Measurements from ENCODE around the gene DENND4B. TPM values are rescaled to one million over a fixed set of nuclear protein-coding genes. Genes with fewer than 3 reads are reported as not detected.

The DENND4B gene
- total and polyA plus RNA-seq, 7 donors, result 23.1 to 75.4 (median 47.1) TPM

DNA sequence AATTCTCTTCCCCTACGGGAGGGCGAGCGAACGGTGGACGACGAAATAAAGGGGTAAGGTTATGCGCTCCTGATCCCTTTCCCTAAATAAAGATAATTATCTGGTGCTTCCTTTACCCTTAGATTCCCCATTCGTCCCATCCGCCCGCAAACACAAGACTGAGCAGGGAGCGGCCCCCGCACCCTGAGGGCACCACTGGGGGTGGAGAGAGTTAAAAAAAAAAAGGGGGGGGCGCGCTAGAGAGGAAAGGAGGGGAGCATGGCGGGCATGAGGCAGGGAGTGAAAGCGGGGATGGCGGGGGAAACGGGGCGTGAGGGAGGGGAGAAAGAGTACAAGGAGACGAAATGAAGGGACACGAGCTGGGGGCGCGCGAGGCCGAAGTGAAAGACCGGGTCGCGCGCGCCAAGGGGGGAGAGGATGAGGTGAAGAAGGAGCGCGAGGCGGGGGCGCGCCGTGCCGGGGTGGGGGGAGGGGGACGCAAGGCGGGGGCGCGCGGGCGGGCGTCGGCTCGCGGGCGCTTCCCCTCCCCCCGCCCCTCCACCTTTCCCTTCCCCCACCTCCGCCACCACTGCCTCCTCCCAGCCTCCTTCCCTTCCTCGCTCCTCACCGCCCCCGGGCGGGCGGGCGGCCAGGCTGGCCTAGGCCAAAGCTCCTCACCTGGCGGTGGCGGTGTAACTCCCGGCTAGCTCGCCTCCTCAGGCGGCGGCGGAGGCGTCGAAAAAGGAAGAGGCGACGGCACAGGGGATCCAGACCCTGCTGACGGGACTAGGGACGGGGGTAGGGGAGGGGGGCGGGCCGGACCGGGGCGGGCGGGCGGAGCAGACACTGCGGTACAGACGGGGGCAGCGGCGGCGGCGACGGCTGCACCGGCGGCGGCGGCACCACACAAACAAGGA, 24.2 kb downstream of the DENND4B start:
- ATAC-seq (peak; percentile 40 to 50 (median 46)), DNase-seq (peak; percentile 56 to 72)
- TF ChIP-seq, protein P1, sequence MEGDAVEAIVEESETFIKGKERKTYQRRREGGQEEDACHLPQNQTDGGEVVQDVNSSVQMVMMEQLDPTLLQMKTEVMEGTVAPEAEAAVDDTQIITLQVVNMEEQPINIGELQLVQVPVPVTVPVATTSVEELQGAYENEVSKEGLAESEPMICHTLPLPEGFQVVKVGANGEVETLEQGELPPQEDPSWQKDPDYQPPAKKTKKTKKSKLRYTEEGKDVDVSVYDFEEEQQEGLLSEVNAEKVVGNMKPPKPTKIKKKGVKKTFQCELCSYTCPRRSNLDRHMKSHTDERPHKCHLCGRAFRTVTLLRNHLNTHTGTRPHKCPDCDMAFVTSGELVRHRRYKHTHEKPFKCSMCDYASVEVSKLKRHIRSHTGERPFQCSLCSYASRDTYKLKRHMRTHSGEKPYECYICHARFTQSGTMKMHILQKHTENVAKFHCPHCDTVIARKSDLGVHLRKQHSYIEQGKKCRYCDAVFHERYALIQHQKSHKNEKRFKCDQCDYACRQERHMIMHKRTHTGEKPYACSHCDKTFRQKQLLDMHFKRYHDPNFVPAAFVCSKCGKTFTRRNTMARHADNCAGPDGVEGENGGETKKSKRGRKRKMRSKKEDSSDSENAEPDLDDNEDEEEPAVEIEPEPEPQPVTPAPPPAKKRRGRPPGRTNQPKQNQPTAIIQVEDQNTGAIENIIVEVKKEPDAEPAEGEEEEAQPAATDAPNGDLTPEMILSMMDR (IDR thresholded peaks at IDR 0.05), result no peak
- WGBS, 3 donors, result 1% methylated on average over 33 to 85 of the region's 86 CpGs
- peaks cover 35% of the 10 kb centered on the region for H3K4me1 ChIP-seq
- intact Hi-C loops (cut with DNase I), result loop anchor here (5.0 kb wide), 3 partner anchors 40 to 125 kb away; no protein-coding TSS in a partner anchor
- no peaks in the 10 kb centered on the region for H3K9me3 ChIP-seq
- H3K4me3 ChIP-seq, result peak overlapping the region; percentile 72
- H3K27ac ChIP-seq, result peak overlapping the region; percentile 92
- H3K27me3 ChIP-seq (ENCODE audit: insufficient read depth in 3 of 3, low read length in 2 of 3), result no peaks in the 10 kb centered on the region
- H3K36me3 ChIP-seq (ENCODE audit: insufficient read depth in 1 of 2, low read depth in 1 of 2), result no peaks in the 10 kb centered on the region

DNA sequence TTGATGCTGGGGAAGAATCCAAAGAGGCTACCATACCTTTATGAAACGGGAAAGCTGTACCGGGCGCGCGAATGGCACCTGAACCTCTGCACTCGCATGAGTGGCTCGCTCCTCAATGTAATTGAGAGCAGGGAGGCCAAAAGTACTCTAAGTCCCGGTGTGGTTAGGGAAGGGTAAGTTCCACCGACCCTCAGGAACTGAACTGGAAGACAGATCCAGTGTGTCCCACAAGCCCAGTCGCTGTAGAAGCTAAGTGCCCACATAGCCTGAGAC, 24.8 kb downstream of the DENND4B start:
- Histone ChIP-seq H3K27me3 (ENCODE audit: insufficient read depth in 3 of 3, low read length in 2 of 3) (no peaks in the 10 kb centered on the region), H3K36me3 (ENCODE audit: insufficient read depth in 1 of 2, low read depth in 1 of 2) (no peaks in the 10 kb centered on the region), H3K27ac (peak overlapping the region; percentile 92), H3K9me3 (no peaks in the 10 kb centered on the region), H3K4me1 (peaks cover 35% of the 10 kb centered on the region), H3K4me3 (peak overlapping the region; percentile 72)
- TF ChIP-seq, protein P1 (IDR thresholded peaks at IDR 0.05), result no peak
- WGBS, 3 donors, result 3 to 8% (median 7%) methylated on average over 10 of the region's 10 CpGs
- DNase-seq, result no peak
- intact Hi-C loops (cut with DNase I), result loop anchor here (1.0 to 5.0 kb wide), 4 partner anchors 39 to 124 kb away; no protein-coding TSS in a partner anchor
- ATAC-seq, result no peak

DNA sequence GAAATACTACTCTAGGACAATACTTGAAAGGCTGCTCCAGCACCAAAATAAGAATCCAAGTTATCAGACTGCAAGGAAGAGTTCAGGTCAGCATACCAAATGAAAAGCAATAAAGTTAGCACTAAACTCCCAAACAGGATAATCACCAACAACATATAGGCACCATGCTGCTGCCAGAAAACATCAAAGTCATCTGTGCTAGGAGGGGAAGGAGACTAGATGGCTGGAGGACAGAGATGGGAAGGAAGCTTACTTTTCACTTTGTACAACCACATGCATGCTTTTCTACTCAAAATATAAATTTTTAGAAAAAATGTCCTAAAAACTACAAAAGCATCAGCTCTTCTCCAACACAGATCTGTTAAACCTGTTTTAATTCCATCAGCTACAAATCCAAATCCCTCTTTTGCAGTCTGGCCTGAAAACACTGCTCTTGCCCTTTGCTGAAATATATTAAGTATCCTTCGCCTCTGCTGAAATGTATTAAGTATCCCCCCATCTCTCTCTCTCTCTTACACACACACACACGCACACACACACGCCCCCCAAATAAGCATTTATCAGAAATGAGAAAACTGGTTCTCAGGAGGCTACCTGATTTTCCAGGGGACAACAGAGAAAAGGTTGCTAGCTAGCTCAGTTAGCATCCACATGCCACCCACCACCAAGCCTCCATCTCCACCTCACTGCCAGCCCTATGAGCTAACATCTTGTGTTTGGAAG, 25.3 kb downstream of the DENND4B start:
- intact Hi-C loops (cut with DNase I), result loop anchor here (1.0 to 5.0 kb wide), 4 partner anchors 39 to 124 kb away; no protein-coding TSS in a partner anchor
- H3K9me3 ChIP-seq, result no peaks in the 10 kb centered on the region
- H3K27ac ChIP-seq, result peak overlapping the region; percentile 92
- 22 to 34% (median 23%) methylated on average over 3 of the region's 3 CpGs for WGBS, 3 donors
- peaks cover 0 to 2% of the 10 kb centered on the region in 2 donors for H3K36me3 ChIP-seq (ENCODE audit: insufficient read depth in 1 of 2, low read depth in 1 of 2)
- no peak for DNase-seq
- peaks cover 38% of the 10 kb centered on the region for H3K4me1 ChIP-seq
- H3K27me3 ChIP-seq (ENCODE audit: insufficient read depth in 3 of 3, low read length in 2 of 3), result no peaks in the 10 kb centered on the region
- peak overlapping the region; percentile 72 for H3K4me3 ChIP-seq
- no peak for ATAC-seq
- TF ChIP-seq, protein P1 (IDR thresholded peaks at IDR 0.05), result no peak

DNA sequence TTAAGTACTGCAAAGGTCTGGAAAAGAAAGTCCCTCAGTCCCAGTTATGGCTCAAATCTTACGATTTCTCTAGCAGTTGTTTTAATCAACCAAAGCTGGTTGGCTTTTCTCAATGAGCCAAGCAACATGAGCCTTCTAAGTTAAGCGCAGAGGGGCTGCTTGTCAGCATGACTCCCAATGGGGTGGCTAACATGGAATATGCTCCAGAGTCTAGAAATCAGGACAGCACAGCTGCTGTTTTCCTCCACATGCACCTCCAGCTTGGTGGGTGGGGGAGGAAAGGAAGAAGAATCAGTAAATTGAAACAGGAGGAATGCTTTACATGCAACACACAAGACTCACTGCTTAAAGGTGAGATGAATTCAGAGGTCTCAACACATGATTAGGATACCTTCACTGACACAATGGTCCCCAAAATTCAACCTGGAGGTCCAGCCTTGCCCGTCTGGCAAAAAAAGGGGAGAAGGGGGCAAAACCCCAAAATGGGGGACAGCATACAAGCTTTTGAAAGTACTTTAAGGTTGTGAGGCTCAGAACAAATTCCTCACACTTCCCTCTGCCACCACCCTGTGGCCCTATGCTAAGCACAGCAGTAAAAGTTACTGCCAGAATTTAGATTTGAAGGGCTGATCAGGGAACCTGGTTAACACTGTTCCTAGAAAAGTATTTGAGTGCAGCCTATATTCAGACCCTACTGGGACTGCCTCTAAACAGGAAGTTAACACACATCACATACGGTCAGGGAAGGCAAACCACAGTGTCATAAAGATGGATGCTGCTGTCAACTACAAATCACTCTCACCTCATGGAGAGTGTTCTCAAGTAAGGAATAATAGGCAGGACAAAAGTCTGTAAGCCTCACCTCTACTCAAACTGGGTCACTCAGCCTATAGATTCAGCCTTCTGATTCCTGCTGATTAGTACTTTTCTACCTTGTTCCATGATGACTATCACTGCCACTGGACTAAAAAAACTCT, 26.4 kb downstream of the DENND4B start:
- 21 to 43% (median 22%) methylated on average over 4 of the region's 4 CpGs for WGBS, 3 donors
- Histone ChIP-seq H3K27me3 (ENCODE audit: insufficient read depth in 3 of 3, low read length in 2 of 3) (no peaks in the 10 kb centered on the region), H3K4me3 (peak overlapping the region; percentile 72), H3K27ac (peak overlapping the region; percentile 48), H3K9me3 (no peaks in the 10 kb centered on the region), H3K36me3 (ENCODE audit: insufficient read depth in 1 of 2, low read depth in 1 of 2) (peaks cover 0 to 13% of the 10 kb centered on the region in 2 donors), H3K4me1 (peaks cover 40% of the 10 kb centered on the region)
- DNase-seq, result no peak
- TF ChIP-seq, protein P1 (IDR thresholded peaks at IDR 0.05), result peak; percentile 18
- ATAC-seq, result no peak
- intact Hi-C loops (cut with DNase I), result loop anchor here (5.0 kb wide), 3 partner anchors 38 to 123 kb away; no protein-coding TSS in a partner anchor

Measured in psoas muscle (tissue), 8 donors.